Measurements from ENCODE around the gene IGF1R.

GRCh38 chr15:98621021-98621420 lies 27.3 kb upstream of the IGF1R start:
- TF ChIP-seq CTCF (CRISPR knock-in tag; IDR thresholded peaks at IDR 0.05) (no peak), MAX (IDR thresholded peaks at IDR 0.05) (no peak), ZNF30 (CRISPR knock-in tag; IDR thresholded peaks at IDR 0.05) (no peak), TAF1 (CRISPR knock-in tag; IDR thresholded peaks at IDR 0.05) (no peak), HDAC2 (CRISPR knock-in tag; IDR thresholded peaks at IDR 0.05) (no peak), USF2 (IDR thresholded peaks at IDR 0.05; ENCODE audit: low read depth, low read length) (no peak), USF2 (CRISPR knock-in tag; IDR thresholded peaks at IDR 0.05; ENCODE audit: borderline replicate concordance) (no peak), ZNF274 (CRISPR knock-in tag; IDR thresholded peaks at IDR 0.05) (no peak), BRF2 (CRISPR knock-in tag; IDR thresholded peaks at IDR 0.05) (no peak)
